ENCODE data around the gene ADGRB3.

Gene ADGRB3

GRCh38 chr6:68754681-68755213 lies 119.7 kb downstream of the ADGRB3 start:
- Histone ChIP-seq H3K4me3 (ENCODE audit: low read depth, low read length) (no peak overlapping the region), H3K27ac (no peak overlapping the region), H3K27me3 (ENCODE audit: insufficient read depth, low read depth, severe bottlenecking) (no peaks in the 10 kb centered on the region), H3K36me3 (no peaks in the 10 kb centered on the region), H3K9me3 (ENCODE audit: severe bottlenecking) (no peaks in the 10 kb centered on the region)
- no peak for DNase-seq
- TF ChIP-seq, protein P1, sequence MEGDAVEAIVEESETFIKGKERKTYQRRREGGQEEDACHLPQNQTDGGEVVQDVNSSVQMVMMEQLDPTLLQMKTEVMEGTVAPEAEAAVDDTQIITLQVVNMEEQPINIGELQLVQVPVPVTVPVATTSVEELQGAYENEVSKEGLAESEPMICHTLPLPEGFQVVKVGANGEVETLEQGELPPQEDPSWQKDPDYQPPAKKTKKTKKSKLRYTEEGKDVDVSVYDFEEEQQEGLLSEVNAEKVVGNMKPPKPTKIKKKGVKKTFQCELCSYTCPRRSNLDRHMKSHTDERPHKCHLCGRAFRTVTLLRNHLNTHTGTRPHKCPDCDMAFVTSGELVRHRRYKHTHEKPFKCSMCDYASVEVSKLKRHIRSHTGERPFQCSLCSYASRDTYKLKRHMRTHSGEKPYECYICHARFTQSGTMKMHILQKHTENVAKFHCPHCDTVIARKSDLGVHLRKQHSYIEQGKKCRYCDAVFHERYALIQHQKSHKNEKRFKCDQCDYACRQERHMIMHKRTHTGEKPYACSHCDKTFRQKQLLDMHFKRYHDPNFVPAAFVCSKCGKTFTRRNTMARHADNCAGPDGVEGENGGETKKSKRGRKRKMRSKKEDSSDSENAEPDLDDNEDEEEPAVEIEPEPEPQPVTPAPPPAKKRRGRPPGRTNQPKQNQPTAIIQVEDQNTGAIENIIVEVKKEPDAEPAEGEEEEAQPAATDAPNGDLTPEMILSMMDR (IDR thresholded peaks at IDR 0.05; ENCODE audit: low read depth, low read length): no peak

- Histone ChIP-seq H3K27me3 (ENCODE audit: insufficient read depth, low read depth, severe bottlenecking) (no peaks in the 10 kb centered on the region), H3K27ac (no peak overlapping the region), H3K36me3 (no peaks in the 10 kb centered on the region), H3K9me3 (ENCODE audit: severe bottlenecking) (no peaks in the 10 kb centered on the region), H3K4me3 (ENCODE audit: low read depth, low read length) (no peak overlapping the region)
- no peak for DNase-seq
- TF ChIP-seq, protein P1 (IDR thresholded peaks at IDR 0.05; ENCODE audit: low read depth, low read length): no peak
Measured at GRCh38 chr6:68756454-68757375, 121.6 kb downstream of the ADGRB3 start.

GRCh38 chr6:68757821-68758220 lies 122.7 kb downstream of the ADGRB3 start:
- Histone ChIP-seq H3K4me3 (ENCODE audit: low read depth, low read length) (no peak overlapping the region), H3K27me3 (ENCODE audit: insufficient read depth, low read depth, severe bottlenecking) (no peaks in the 10 kb centered on the region), H3K36me3 (no peaks in the 10 kb centered on the region), H3K27ac (no peak overlapping the region), H3K9me3 (ENCODE audit: severe bottlenecking) (no peaks in the 10 kb centered on the region)
- no peak for DNase-seq
- TF ChIP-seq, protein P1 (IDR thresholded peaks at IDR 0.05; ENCODE audit: low read depth, low read length): no peak

- no peaks in the 10 kb centered on the region for H3K27me3 ChIP-seq (ENCODE audit: insufficient read depth, low read depth, severe bottlenecking)
- no peak for DNase-seq
- H3K4me3 ChIP-seq (ENCODE audit: low read depth, low read length): no peak overlapping the region
- no peak overlapping the region for H3K27ac ChIP-seq
- H3K36me3 ChIP-seq: no peaks in the 10 kb centered on the region
- TF ChIP-seq, protein P1 (IDR thresholded peaks at IDR 0.05; ENCODE audit: low read depth, low read length): no peak
- no peaks in the 10 kb centered on the region for H3K9me3 ChIP-seq (ENCODE audit: severe bottlenecking)
Measured at GRCh38 chr6:68758559-68758958, 123.5 kb downstream of the ADGRB3 start.

GRCh38 chr6:68760485-68760884 lies 125.4 kb downstream of the ADGRB3 start:
- TF ChIP-seq, protein P1 (IDR thresholded peaks at IDR 0.05; ENCODE audit: low read depth, low read length): no peak
- Histone ChIP-seq H3K4me3 (ENCODE audit: low read depth, low read length) (no peak overlapping the region), H3K27me3 (ENCODE audit: insufficient read depth, low read depth, severe bottlenecking) (no peaks in the 10 kb centered on the region), H3K9me3 (ENCODE audit: severe bottlenecking) (no peaks in the 10 kb centered on the region), H3K27ac (no peak overlapping the region), H3K36me3 (no peaks in the 10 kb centered on the region)
- DNase-seq: no peak
